IMR-90 (cell line): ENCODE results near the gene BRMS1. TPM values are rescaled to one million over a fixed set of nuclear protein-coding genes. Genes with fewer than 3 reads are reported as not detected.

Experiments used
- ATAC-seq: fragments of 200-7000 bp; cut with Tn5 transposase; 2 replicates; pipeline ENCODE4 v1.9.1; 2020; ENCODE audit warnings: low read depth, mild to moderate bottlenecking, moderate library complexity
- BruUV-seq: library from RNA; stranded (reverse); fragments of 400-500 nt; replicated peaks from 2 replicates; lab custom pipeline; 2021; lab: Mats Ljungman, UMichigan
- CTCF ChIA-PET: fragments of 300-600 bp; formaldehyde crosslinking; extraction: SDS; loops from one replicate; lab custom pipeline; 2021; ENCODE audit warnings: antibody characterized with exemption; lab: Yijun Ruan, JAX
- POLR2A ChIA-PET: fragments of 300-600 bp; sonication (Branson Sonifier 250); formaldehyde crosslinking; loops from one replicate; lab custom pipeline; 2022; ENCODE audit warnings: antibody characterized with exemption; ENCODE audit not compliant: unreplicated experiment; lab: Charles Lee
- DNase-seq: peaks from one replicate; pipeline ENCODE4 v3.0.0; 2013
- H2AFZ ChIP-seq: replicated peaks from 2 replicates; pipeline ENCODE3; 2013; ENCODE audit warnings: low read length, mild to moderate bottlenecking; ENCODE audit not compliant: poor library complexity
- H2AK5ac ChIP-seq: 2 replicates; pipeline ENCODE4 v1.6.1; 2013; ENCODE audit warnings: low read depth, low read length, inconsistent platforms
- H2AK9ac ChIP-seq: replicated peaks from 2 replicates; pipeline ENCODE3; 2013; ENCODE audit warnings: mild to moderate bottlenecking, low read depth, low read length, moderate library complexity; ENCODE audit not compliant: poor library complexity
- H2BK120ac ChIP-seq: 2 replicates; pipeline ENCODE4 v1.6.1; 2013; ENCODE audit warnings: low read depth, low read length, inconsistent platforms
- H2BK15ac ChIP-seq: 3 replicates; pipeline ENCODE4 v1.6.1; 2013; ENCODE audit warnings: low read depth, low read length, inconsistent platforms
- H2BK20ac ChIP-seq: 2 replicates; pipeline ENCODE4 v1.6.1; 2013; ENCODE audit warnings: low read depth, mild to moderate bottlenecking, inconsistent platforms, low read length, moderate library complexity
- H2BK5ac ChIP-seq: 2 replicates; pipeline ENCODE4 v1.6.1; 2013; ENCODE audit warnings: mild to moderate bottlenecking, low read depth, low read length, inconsistent platforms; ENCODE audit not compliant: poor library complexity, severe bottlenecking
- H3K14ac ChIP-seq: replicated peaks from 2 replicates; pipeline ENCODE4 v1.6.1; 2013; ENCODE audit warnings: low read depth, low read length, inconsistent platforms
- H3K18ac ChIP-seq: 2 replicates; pipeline ENCODE4 v1.6.1; 2013; ENCODE audit warnings: low read depth, low read length, control low read depth
- H3K23ac ChIP-seq: 2 replicates; pipeline ENCODE4 v1.6.1; 2013; ENCODE audit warnings: low read depth, low read length, inconsistent platforms
- H3K27ac ChIP-seq: 2 replicates; pipeline ENCODE4 v1.5.1; 2013; ENCODE audit warnings: mild to moderate bottlenecking, control low read depth, low read length; ENCODE audit not compliant: insufficient read depth
- H3K27me3 ChIP-seq: 2 replicates; pipeline ENCODE4 v1.6.1; 2013; ENCODE audit warnings: low read length; ENCODE audit not compliant: control insufficient read depth, insufficient read depth
- H3K36me3 ChIP-seq: 2 replicates; pipeline ENCODE4 v1.6.1; 2013; ENCODE audit warnings: low read length, mixed read lengths; ENCODE audit not compliant: control insufficient read depth, insufficient read depth
- H3K4ac ChIP-seq: 2 replicates; pipeline ENCODE4 v1.6.1; 2013; ENCODE audit warnings: low read depth, low read length, inconsistent platforms
- H3K4me1 ChIP-seq: 2 replicates; pipeline ENCODE4 v1.6.1; 2013; ENCODE audit warnings: low read length, mixed read lengths; ENCODE audit not compliant: control insufficient read depth, insufficient read depth
- H3K4me2 ChIP-seq: 2 replicates; pipeline ENCODE4 v1.6.1; 2013; ENCODE audit warnings: low read depth, mild to moderate bottlenecking, control low read depth, low read length, moderate library complexity
- H3K4me3 ChIP-seq: 2 replicates; pipeline ENCODE4 v1.5.1; 2013; ENCODE audit warnings: low read depth, mild to moderate bottlenecking, control low read depth, low read length, moderate library complexity; ENCODE audit not compliant: insufficient read depth
- H3K56ac ChIP-seq: 2 replicates; pipeline ENCODE4 v1.6.1; 2013; ENCODE audit warnings: low read length, inconsistent platforms; ENCODE audit not compliant: insufficient read depth; ENCODE audit errors: extremely low read depth
- H3K79me1 ChIP-seq, 2 experiments: 2 replicates each; pipeline ENCODE4 v1.6.1; 2013; ENCODE audit warnings: low read length in 2 of 2, inconsistent platforms in 1 of 2, low read depth in 1 of 2
- H3K9ac ChIP-seq: 2 replicates; pipeline ENCODE4 v1.6.1; 2013; ENCODE audit warnings: low read depth, low read length, control low read depth
- H3K9me1 ChIP-seq: 2 replicates; pipeline ENCODE4 v1.6.1; 2013; ENCODE audit warnings: low read length, inconsistent platforms; ENCODE audit not compliant: insufficient read depth
- H3K9me3 ChIP-seq: 2 replicates; pipeline ENCODE4 v1.6.1; 2013; ENCODE audit warnings: low read length; ENCODE audit not compliant: control insufficient read depth, insufficient read depth
- H4K20me1 ChIP-seq: 2 replicates; pipeline ENCODE4 v1.6.1; 2013; ENCODE audit warnings: low read length, inconsistent platforms; ENCODE audit not compliant: insufficient read depth
- H4K5ac ChIP-seq: 2 replicates; pipeline ENCODE4 v1.6.1; 2013; ENCODE audit warnings: mild to moderate bottlenecking, low read depth, low read length, control low read depth
- H4K8ac ChIP-seq, 2 experiments: 2 replicates each; pipeline ENCODE4 v1.6.1; 2013; ENCODE audit warnings: low read depth in 2 of 2, low read length in 2 of 2, control low read depth in 1 of 2, inconsistent platforms in 1 of 2
- H4K91ac ChIP-seq: 2 replicates; pipeline ENCODE4 v1.6.1; 2013; ENCODE audit warnings: low read depth, low read length, inconsistent platforms; ENCODE audit not compliant: insufficient read depth
- BHLHE40 ChIP-seq: fragments of 150-350 bp; IDR thresholded peaks from 2 replicates; pipeline ENCODE4 v1.6.1; 2016; ENCODE audit warnings: mild to moderate bottlenecking, low read depth, low read length
- CEBPB ChIP-seq: IDR thresholded peaks from 2 replicates; pipeline ENCODE4 v1.6.1; 2012; ENCODE audit warnings: low read depth, low read length, improper control_type of control experiment
- ELK1 ChIP-seq: fragments of 150-350 bp; IDR thresholded peaks from 2 replicates; pipeline ENCODE4 v1.6.1; 2016; ENCODE audit warnings: low read depth, mild to moderate bottlenecking, low read length, moderate library complexity, borderline replicate concordance
- FOS ChIP-seq: fragments of 150-350 bp; IDR thresholded peaks from 2 replicates; pipeline ENCODE4 v1.6.1; 2016; ENCODE audit warnings: low read depth, low read length
- MAFK ChIP-seq: IDR thresholded peaks from 2 replicates; pipeline ENCODE4 v1.6.1; 2012; ENCODE audit warnings: low read depth, low read length, improper control_type of control experiment
- MAZ ChIP-seq: IDR thresholded peaks from 2 replicates; pipeline ENCODE4 v1.6.1; 2012; ENCODE audit warnings: low read depth, mild to moderate bottlenecking, low read length, improper control_type of control experiment, moderate library complexity, borderline replicate concordance
- MXI1 ChIP-seq: IDR thresholded peaks from 2 replicates; pipeline ENCODE4 v1.6.1; 2012; ENCODE audit warnings: low read depth, mild to moderate bottlenecking, low read length, moderate library complexity, borderline replicate concordance
- NFE2L2 ChIP-seq: fragments of 150-350 bp; IDR thresholded peaks from 2 replicates; pipeline ENCODE4 v1.6.1; 2016; ENCODE audit warnings: low read depth, mild to moderate bottlenecking, low read length
- POLR2A ChIP-seq: IDR thresholded peaks from 2 replicates; pipeline ENCODE4 v1.6.1; 2012; ENCODE audit warnings: mild to moderate bottlenecking, low read depth, low read length
- RAD21 ChIP-seq: IDR thresholded peaks from 2 replicates; pipeline ENCODE4 v1.6.1; 2012; ENCODE audit warnings: low read length, improper control_type of control experiment
- RCOR1 ChIP-seq: IDR thresholded peaks from 2 replicates; pipeline ENCODE4 v1.6.1; 2012; ENCODE audit warnings: mild to moderate bottlenecking, low read length, improper control_type of control experiment; ENCODE audit not compliant: insufficient replicate concordance
- RFX5 ChIP-seq: IDR thresholded peaks from 2 replicates; pipeline ENCODE4 v1.8.0; 2012; ENCODE audit warnings: low read depth, mild to moderate bottlenecking, low read length, moderate library complexity
- SMC3 ChIP-seq: fragments of 150-350 bp; IDR thresholded peaks from 2 replicates; pipeline ENCODE4 v1.6.1; 2016; ENCODE audit warnings: low read depth, mild to moderate bottlenecking, antibody characterized with exemption, low read length, moderate library complexity
- USF2 ChIP-seq: fragments of 150-350 bp; IDR thresholded peaks from 2 replicates; pipeline ENCODE4 v1.6.1; 2017; ENCODE audit warnings: mild to moderate bottlenecking, antibody characterized with exemption, low read length, low read depth
- WGBS, 2 experiments: methylation state at CpG; one replicate each; pipeline versions ENCODE4 v1.1.5 to v1.1.7; 2013; ENCODE audit warnings: missing lambda C conversion rate in 2 of 2; ENCODE audit not compliant: insufficient read length in 1 of 2; ENCODE audit errors: extremely low coverage in 2 of 2; 5-methylcytosine and 5-hydroxymethylcytosine counted together
- dilution Hi-C: fragments of 300-500 bp; cut with HindIII; formaldehyde crosslinking; loops from one replicate; pipeline ENCODE4 v1.14.3; 2018; ENCODE audit warnings: low sequenced_read_pairs; ENCODE audit not compliant: unreplicated experiment
- in situ Hi-C: fragments of 300-500 bp; cut with MboI; formaldehyde crosslinking; loops from 3 replicates; pipeline ENCODE4 v1.14.3; 2019; ENCODE audit warnings: low sequenced_read_pairs, inconsistent platforms, mixed read lengths
- intact Hi-C: fragments of 100-400 bp; cut with micrococcal nuclease; formaldehyde crosslinking; loops from 2 replicates; pipeline ENCODE4 v1.10.0; 2022
- polyA plus RNA-seq, 3 experiments: library from polyadenylated mRNA; depleted of rRNA; stranded (reverse); fragments of >200 nt; gene quantifications; 2 replicates each; pipeline ENCODE4 v1.2.3, GENCODE V29; 2012; ENCODE audit warnings: low replicate concordance in 1 of 3
- total RNA-seq: library from RNA; depleted of rRNA; stranded (reverse); fragments of >200 nt; gene quantifications from 2 replicates; pipeline ENCODE4 v1.2.3, GENCODE V29; 2012
- TF ChIP-seq, protein P1 (sequence below): conservative IDR thresholded peaks from 2 replicates; pipeline ENCODE4 v1.5.1; 2012; ENCODE audit warnings: mild to moderate bottlenecking, low read depth, low read length, improper control_type of control experiment

Gene BRMS1
- total and polyA plus RNA-seq, 2 of the 4 experiments (the other 2 are of a cell fraction): 48.3 to 57.9 TPM

DNA sequence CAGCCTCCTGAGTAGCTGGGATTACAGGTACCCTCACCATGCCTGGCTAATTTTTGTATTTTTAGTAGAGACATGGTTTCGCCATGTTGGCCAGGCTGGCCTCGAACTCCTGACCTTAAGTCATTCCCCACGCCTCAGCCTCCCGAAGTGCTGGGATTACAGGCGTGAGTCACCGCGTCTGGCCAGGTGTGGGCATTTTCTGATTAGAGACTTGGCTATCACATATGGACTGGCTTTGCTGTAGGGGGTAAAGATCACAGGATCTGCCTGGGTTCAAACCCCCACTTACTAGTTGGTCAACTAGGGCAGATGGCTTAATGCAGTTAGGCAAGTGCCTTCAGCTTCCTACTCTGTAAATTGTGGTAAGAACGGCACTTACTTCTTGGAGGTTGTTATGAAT, 34.6 kb downstream of the BRMS1 start:
- Histone ChIP-seq H3K79me1 (peaks cover 0 to 18% of the 10 kb centered on the region in 2 experiments; a peak in 2 of 4 replicates), H3K4ac (no peak overlapping the region), H4K8ac (no peak overlapping the region), H3K9me3 (no peaks in the 10 kb centered on the region), H3K18ac (no peak overlapping the region), H3K23ac (no peak overlapping the region), H3K56ac (no peak overlapping the region), H2AK9ac (no peak overlapping the region), H3K4me2 (no peak overlapping the region), H3K36me3 (no peaks in the 10 kb centered on the region), H2BK5ac (no peak overlapping the region), H3K9me1 (no peaks in the 10 kb centered on the region), H2BK15ac (no peak overlapping the region), H4K20me1 (peaks cover 24% of the 10 kb centered on the region), H4K5ac (no peak overlapping the region), H2BK20ac (no peak overlapping the region), H3K27me3 (peaks cover 7% of the 10 kb centered on the region), H3K14ac (no peak overlapping the region), H3K4me1 (peaks cover 10% of the 10 kb centered on the region), H2AK5ac (no peak overlapping the region), H3K27ac (no peak overlapping the region), H4K91ac (no peak overlapping the region), H3K9ac (no peak overlapping the region), H2BK120ac (no peak overlapping the region), H2AFZ (no peak overlapping the region), H3K4me3 (no peak overlapping the region)
- DNase-seq (no peak), ATAC-seq (no peak)
- intact Hi-C loops: no loop called here
- 75% methylated on average over 2 of the region's 8 CpGs; no CpG with 5 or more reads in 1 of the 2 experiments for WGBS, 2 experiments
- TF ChIP-seq BHLHE40: no peak
- no peak for TF ChIP-seq CEBPB
- TF ChIP-seq RCOR1: no peak
- TF ChIP-seq, protein P1, sequence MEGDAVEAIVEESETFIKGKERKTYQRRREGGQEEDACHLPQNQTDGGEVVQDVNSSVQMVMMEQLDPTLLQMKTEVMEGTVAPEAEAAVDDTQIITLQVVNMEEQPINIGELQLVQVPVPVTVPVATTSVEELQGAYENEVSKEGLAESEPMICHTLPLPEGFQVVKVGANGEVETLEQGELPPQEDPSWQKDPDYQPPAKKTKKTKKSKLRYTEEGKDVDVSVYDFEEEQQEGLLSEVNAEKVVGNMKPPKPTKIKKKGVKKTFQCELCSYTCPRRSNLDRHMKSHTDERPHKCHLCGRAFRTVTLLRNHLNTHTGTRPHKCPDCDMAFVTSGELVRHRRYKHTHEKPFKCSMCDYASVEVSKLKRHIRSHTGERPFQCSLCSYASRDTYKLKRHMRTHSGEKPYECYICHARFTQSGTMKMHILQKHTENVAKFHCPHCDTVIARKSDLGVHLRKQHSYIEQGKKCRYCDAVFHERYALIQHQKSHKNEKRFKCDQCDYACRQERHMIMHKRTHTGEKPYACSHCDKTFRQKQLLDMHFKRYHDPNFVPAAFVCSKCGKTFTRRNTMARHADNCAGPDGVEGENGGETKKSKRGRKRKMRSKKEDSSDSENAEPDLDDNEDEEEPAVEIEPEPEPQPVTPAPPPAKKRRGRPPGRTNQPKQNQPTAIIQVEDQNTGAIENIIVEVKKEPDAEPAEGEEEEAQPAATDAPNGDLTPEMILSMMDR: no peak
- no peak for TF ChIP-seq MAZ
- TF ChIP-seq MAFK: no peak
- no peak for TF ChIP-seq MXI1
- TF ChIP-seq RFX5: no peak
- TF ChIP-seq USF2: no peak
- no peak for TF ChIP-seq SMC3
- no peak for TF ChIP-seq POLR2A
- TF ChIP-seq NFE2L2: no peak
- TF ChIP-seq FOS: no peak
- TF ChIP-seq RAD21: no peak
- TF ChIP-seq ELK1: no peak
- ChIA-PET POLR2A (interaction anchor here (1.3 kb wide), 1 partner anchor 17 kb away, joined by 4 read pairs; no protein-coding TSS in a partner anchor), CTCF (interaction anchor here (1.5 kb wide), 1 partner anchor 25 kb away, joined by 4 read pairs; the partner anchor contains the start of gene RIN1)
- in situ Hi-C loops: no loop called here
- no TSS peak for BruUV-seq
- dilution Hi-C loops: no loop called here
